GM23338 (cell line): Measurements from ENCODE around the gene HSP90AB1. TPM values are rescaled to one million over a fixed set of nuclear protein-coding genes. Genes with fewer than 3 reads are reported as not detected.

Experiments
- ATAC-seq: fragments of 200-7000 bp; cut with Tn5 transposase; 3 replicates; pipeline ENCODE4 v1.9.1; 2020
- DNase-seq: peaks from one replicate; pipeline ENCODE4 v3.0.0-alpha.2; 2015; ENCODE audit warnings: low spot score
- H2AFZ ChIP-seq: fragments of 200-600 bp; sonication (generic); 2 replicates; pipeline ENCODE4 v1.8.0; 2016; ENCODE audit warnings: antibody characterized with exemption, mild to moderate bottlenecking, moderate library complexity
- H3F3A ChIP-seq: fragments of 200-600 bp; sonication (generic); replicated peaks from 2 replicates; pipeline ENCODE4 v1.8.0; 2017; ENCODE audit warnings: antibody characterized with exemption, mixed run types, low read depth
- H3K27ac ChIP-seq: fragments of 200-600 bp; sonication (generic); 2 replicates; pipeline ENCODE4 v1.6.1; 2016; ENCODE audit warnings: low read depth
- H3K27me3 ChIP-seq: fragments of 200-600 bp; sonication (generic); 2 replicates; pipeline ENCODE4 v1.8.0; 2016; ENCODE audit warnings: mild to moderate bottlenecking, mixed run types, moderate library complexity; ENCODE audit not compliant: insufficient read depth
- H3K36me3 ChIP-seq: fragments of 200-600 bp; sonication (generic); 2 replicates; pipeline ENCODE4 v1.8.0; 2016; ENCODE audit warnings: mild to moderate bottlenecking; ENCODE audit not compliant: insufficient read depth
- H3K4me1 ChIP-seq: fragments of 200-600 bp; sonication (generic); 2 replicates; pipeline ENCODE4 v1.8.0; 2016; ENCODE audit warnings: mild to moderate bottlenecking, moderate library complexity; ENCODE audit not compliant: insufficient read depth
- H3K4me2 ChIP-seq: fragments of 200-600 bp; sonication (generic); 2 replicates; pipeline ENCODE4 v1.7.1; 2017; ENCODE audit warnings: mixed run types
- H3K4me3 ChIP-seq: fragments of 200-600 bp; sonication (generic); 2 replicates; pipeline ENCODE4 v1.6.1; 2016; ENCODE audit warnings: mixed run types
- H3K79me2 ChIP-seq: fragments of 200-600 bp; sonication (generic); replicated peaks from 2 replicates; pipeline ENCODE4 v1.8.0; 2017; ENCODE audit warnings: mild to moderate bottlenecking; ENCODE audit not compliant: insufficient read depth
- H3K9me2 ChIP-seq: fragments of 200-600 bp; sonication (generic); 2 replicates; pipeline ENCODE4 v1.8.0; 2017; ENCODE audit not compliant: insufficient read depth
- H4K20me1 ChIP-seq: fragments of 200-600 bp; sonication (generic); replicated peaks from 2 replicates; pipeline ENCODE4 v1.8.0; 2017; ENCODE audit warnings: mild to moderate bottlenecking; ENCODE audit not compliant: insufficient read depth
- H3K27ac Mint-ChIP-seq: 2 replicates; pipeline ENCODE4 v1.8.0; 2020; ENCODE audit warnings: inconsistent platforms, mild to moderate bottlenecking, moderate library complexity, mixed read lengths
- H3K27me3 Mint-ChIP-seq: 3 replicates; pipeline ENCODE4 v1.8.0; 2022; ENCODE audit warnings: low read depth, mild to moderate bottlenecking, moderate library complexity, mixed read lengths, inconsistent platforms; ENCODE audit not compliant: insufficient read depth, poor library complexity
- H3K36me3 Mint-ChIP-seq: 3 replicates; pipeline ENCODE4 v1.8.0; 2021; ENCODE audit warnings: low read depth, mild to moderate bottlenecking, inconsistent platforms, moderate library complexity, mixed read lengths
- H3K4me1 Mint-ChIP-seq: 3 replicates; pipeline ENCODE4 v1.8.0; 2020; ENCODE audit warnings: mild to moderate bottlenecking, inconsistent platforms, mixed read lengths
- H3K4me3 Mint-ChIP-seq: 3 replicates; pipeline ENCODE4 v1.8.0; 2021; ENCODE audit warnings: moderate library complexity, mild to moderate bottlenecking, inconsistent platforms, mixed read lengths
- H3K9me3 Mint-ChIP-seq: 3 replicates; pipeline ENCODE4 v1.8.0; 2020; ENCODE audit warnings: moderate library complexity, mild to moderate bottlenecking, inconsistent platforms, mixed read lengths
- CREB1 ChIP-seq: fragments of 250-450 bp; sonication (Bioruptor Pico); IDR thresholded peaks from 2 replicates; pipeline ENCODE4 v1.5.0; 2020; ENCODE audit warnings: low read depth, mild to moderate bottlenecking, moderate library complexity
- EZH2 ChIP-seq: fragments of 200-600 bp; sonication (generic); IDR thresholded peaks from one replicate; pipeline ENCODE4 v1.8.0; 2017; ENCODE audit warnings: antibody characterized with exemption, mild to moderate bottlenecking, low read depth; ENCODE audit not compliant: unreplicated experiment
- EZH2phosphoT487 ChIP-seq: fragments of 200-600 bp; sonication (generic); IDR thresholded peaks from one replicate; pipeline ENCODE4 v1.8.1; 2018; ENCODE audit warnings: antibody characterized with exemption; ENCODE audit not compliant: unreplicated experiment
- JUNB ChIP-seq: IDR thresholded peaks from one replicate; pipeline ENCODE4 v1.6.1; 2016; ENCODE audit warnings: antibody characterized with exemption; ENCODE audit not compliant: unreplicated experiment
- ZNF114 ChIP-seq: fragments of 250-450 bp; sonication (Bioruptor Pico); IDR thresholded peaks from 2 replicates; pipeline ENCODE4 v1.5.0; 2020; ENCODE audit warnings: mild to moderate bottlenecking, moderate library complexity
- polyA plus RNA-seq: library from polyadenylated mRNA; unstranded; fragments of >200 nt; fragmentation: Nextera tagmentation; extraction: Ambion mirVana; gene quantifications from 2 replicates; pipeline ENCODE4 v1.2.1, GENCODE V29; 2016
- total RNA-seq: library from RNA; depleted of rRNA; stranded (reverse); fragments of >200 nt; shearing (Covaris generic); gene quantifications from 2 replicates; pipeline ENCODE4 v1.2.3, GENCODE V29; 2014
- TF ChIP-seq, protein P1 (sequence below), 2 experiments: fragments of 200-600 bp in 1 of 2; sonication (generic) in 1 of 2; conservative IDR thresholded peaks; 2 replicates each; pipeline versions ENCODE4 v1.5.1 to v1.6.1; 2016 to 2017; ENCODE audit warnings: antibody characterized with exemption in 2 of 2, low read depth in 2 of 2, mild to moderate bottlenecking in 2 of 2, moderate library complexity in 1 of 2
- TF ChIP-seq, protein P2 (sequence below): IDR thresholded peaks from 2 replicates; pipeline ENCODE4 v1.6.1; 2016; ENCODE audit warnings: antibody characterized with exemption
- TF ChIP-seq, protein P3 (sequence below): fragments of 250-450 bp; sonication (Bioruptor Pico); IDR thresholded peaks from 2 replicates; pipeline ENCODE4 v1.5.0; 2020; ENCODE audit warnings: mild to moderate bottlenecking, moderate library complexity

HSP90AB1 gene
- total and polyA plus RNA-seq, 2 experiments from 2014 or later = 1,425 to 2,361 TPM

DNA sequence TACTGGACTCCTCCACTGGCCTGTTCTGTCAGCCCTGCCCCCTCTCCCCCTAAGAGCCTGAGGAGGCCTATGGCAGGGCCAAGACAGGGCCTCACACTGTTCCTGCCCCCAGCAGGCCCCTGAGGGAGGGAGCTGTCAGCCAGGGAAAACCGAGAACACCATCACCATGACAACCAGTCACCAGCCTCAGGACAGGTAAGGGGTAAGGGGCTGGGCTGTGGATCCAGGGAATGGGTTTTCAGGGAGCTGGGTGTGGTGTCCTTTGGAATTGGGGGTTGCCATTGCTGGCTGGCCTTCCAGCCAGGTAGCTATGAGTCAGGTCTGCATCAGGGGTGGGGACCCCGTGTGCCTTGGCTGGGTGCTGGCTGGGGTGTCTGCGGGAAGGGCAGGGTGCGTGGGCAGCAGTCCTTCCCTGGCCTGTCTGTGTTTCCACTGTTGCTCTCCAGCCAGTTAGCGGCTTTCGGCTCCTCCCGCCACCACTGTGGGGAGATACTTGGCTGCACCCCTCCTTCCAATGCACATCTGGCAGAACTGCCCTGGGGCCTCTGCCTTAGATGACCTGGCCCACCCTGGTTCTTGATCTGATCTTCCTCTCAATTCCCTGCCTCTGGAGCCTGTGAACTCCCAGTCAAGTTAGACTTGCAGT lies 19.6 kb upstream of the HSP90AB1 start (continued):
- TF ChIP-seq, protein P1, sequence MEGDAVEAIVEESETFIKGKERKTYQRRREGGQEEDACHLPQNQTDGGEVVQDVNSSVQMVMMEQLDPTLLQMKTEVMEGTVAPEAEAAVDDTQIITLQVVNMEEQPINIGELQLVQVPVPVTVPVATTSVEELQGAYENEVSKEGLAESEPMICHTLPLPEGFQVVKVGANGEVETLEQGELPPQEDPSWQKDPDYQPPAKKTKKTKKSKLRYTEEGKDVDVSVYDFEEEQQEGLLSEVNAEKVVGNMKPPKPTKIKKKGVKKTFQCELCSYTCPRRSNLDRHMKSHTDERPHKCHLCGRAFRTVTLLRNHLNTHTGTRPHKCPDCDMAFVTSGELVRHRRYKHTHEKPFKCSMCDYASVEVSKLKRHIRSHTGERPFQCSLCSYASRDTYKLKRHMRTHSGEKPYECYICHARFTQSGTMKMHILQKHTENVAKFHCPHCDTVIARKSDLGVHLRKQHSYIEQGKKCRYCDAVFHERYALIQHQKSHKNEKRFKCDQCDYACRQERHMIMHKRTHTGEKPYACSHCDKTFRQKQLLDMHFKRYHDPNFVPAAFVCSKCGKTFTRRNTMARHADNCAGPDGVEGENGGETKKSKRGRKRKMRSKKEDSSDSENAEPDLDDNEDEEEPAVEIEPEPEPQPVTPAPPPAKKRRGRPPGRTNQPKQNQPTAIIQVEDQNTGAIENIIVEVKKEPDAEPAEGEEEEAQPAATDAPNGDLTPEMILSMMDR (conservative IDR thresholded peaks at IDR 0.05; ENCODE audit: low read depth in 2 of 2) = no peak
- TF ChIP-seq EZH2 (no peak), JUNB (no peak), ZNF114 (CRISPR knock-in tag) (no peak), CREB1 (CRISPR knock-in tag) (no peak)
- TF ChIP-seq, protein P2, sequence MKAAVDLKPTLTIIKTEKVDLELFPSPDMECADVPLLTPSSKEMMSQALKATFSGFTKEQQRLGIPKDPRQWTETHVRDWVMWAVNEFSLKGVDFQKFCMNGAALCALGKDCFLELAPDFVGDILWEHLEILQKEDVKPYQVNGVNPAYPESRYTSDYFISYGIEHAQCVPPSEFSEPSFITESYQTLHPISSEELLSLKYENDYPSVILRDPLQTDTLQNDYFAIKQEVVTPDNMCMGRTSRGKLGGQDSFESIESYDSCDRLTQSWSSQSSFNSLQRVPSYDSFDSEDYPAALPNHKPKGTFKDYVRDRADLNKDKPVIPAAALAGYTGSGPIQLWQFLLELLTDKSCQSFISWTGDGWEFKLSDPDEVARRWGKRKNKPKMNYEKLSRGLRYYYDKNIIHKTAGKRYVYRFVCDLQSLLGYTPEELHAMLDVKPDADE = no peak

DNA sequence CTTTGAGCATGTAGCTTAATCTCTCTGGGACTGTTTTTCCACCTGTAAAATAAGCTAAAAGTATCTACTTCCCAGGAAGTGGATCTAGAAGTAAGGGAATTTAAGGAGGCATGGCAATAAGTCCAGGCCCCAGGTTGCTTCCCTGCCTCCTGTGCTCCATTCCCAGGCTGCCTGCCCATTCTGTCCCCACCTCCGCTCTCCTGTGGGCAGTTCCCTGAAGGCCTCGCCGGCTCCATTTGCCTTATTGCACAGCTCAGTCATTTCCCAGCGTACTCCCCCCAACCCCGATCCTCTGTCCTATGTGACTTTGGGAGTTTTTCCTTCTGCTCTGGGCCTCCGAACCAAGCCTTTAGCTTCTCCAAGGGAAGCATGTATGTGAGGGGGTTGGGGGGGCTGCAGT lies 18.9 kb upstream of the HSP90AB1 start:
- Histone ChIP-seq H3K4me3 (no peak overlapping the region), H4K20me1 (peaks cover 38% of the 10 kb centered on the region), H3K36me3 (peaks cover 4% of the 10 kb centered on the region; the same call in 1 of the 2 replicates), H3K79me2 (peaks cover 42% of the 10 kb centered on the region), H2AFZ (no peak overlapping the region), H3F3A (peaks cover 15% of the 10 kb centered on the region), H3K27ac (no peak overlapping the region), H3K4me2 (no peak overlapping the region), H3K9me2 (no peaks in the 10 kb centered on the region), H3K27me3 (no peaks in the 10 kb centered on the region), H3K4me1 (peaks cover 28% of the 10 kb centered on the region)
- DNase-seq = no peak
- no peak overlapping the region for H3K4me3 Mint-ChIP-seq
- no peaks in the 10 kb centered on the region; the same call in 2 of the 3 replicates for H3K9me3 Mint-ChIP-seq
- peaks cover 30% of the 10 kb centered on the region for H3K27me3 Mint-ChIP-seq
- H3K4me1 Mint-ChIP-seq = peaks cover 50% of the 10 kb centered on the region
- H3K27ac Mint-ChIP-seq = peak overlapping the region; percentile 37; the same call in 1 of the 2 replicates
- H3K36me3 Mint-ChIP-seq = peaks cover 63% of the 10 kb centered on the region
- no peak for ATAC-seq
- no peak for TF ChIP-seq JUNB
- no peak for TF ChIP-seq EZH2
- TF ChIP-seq, protein P3, sequence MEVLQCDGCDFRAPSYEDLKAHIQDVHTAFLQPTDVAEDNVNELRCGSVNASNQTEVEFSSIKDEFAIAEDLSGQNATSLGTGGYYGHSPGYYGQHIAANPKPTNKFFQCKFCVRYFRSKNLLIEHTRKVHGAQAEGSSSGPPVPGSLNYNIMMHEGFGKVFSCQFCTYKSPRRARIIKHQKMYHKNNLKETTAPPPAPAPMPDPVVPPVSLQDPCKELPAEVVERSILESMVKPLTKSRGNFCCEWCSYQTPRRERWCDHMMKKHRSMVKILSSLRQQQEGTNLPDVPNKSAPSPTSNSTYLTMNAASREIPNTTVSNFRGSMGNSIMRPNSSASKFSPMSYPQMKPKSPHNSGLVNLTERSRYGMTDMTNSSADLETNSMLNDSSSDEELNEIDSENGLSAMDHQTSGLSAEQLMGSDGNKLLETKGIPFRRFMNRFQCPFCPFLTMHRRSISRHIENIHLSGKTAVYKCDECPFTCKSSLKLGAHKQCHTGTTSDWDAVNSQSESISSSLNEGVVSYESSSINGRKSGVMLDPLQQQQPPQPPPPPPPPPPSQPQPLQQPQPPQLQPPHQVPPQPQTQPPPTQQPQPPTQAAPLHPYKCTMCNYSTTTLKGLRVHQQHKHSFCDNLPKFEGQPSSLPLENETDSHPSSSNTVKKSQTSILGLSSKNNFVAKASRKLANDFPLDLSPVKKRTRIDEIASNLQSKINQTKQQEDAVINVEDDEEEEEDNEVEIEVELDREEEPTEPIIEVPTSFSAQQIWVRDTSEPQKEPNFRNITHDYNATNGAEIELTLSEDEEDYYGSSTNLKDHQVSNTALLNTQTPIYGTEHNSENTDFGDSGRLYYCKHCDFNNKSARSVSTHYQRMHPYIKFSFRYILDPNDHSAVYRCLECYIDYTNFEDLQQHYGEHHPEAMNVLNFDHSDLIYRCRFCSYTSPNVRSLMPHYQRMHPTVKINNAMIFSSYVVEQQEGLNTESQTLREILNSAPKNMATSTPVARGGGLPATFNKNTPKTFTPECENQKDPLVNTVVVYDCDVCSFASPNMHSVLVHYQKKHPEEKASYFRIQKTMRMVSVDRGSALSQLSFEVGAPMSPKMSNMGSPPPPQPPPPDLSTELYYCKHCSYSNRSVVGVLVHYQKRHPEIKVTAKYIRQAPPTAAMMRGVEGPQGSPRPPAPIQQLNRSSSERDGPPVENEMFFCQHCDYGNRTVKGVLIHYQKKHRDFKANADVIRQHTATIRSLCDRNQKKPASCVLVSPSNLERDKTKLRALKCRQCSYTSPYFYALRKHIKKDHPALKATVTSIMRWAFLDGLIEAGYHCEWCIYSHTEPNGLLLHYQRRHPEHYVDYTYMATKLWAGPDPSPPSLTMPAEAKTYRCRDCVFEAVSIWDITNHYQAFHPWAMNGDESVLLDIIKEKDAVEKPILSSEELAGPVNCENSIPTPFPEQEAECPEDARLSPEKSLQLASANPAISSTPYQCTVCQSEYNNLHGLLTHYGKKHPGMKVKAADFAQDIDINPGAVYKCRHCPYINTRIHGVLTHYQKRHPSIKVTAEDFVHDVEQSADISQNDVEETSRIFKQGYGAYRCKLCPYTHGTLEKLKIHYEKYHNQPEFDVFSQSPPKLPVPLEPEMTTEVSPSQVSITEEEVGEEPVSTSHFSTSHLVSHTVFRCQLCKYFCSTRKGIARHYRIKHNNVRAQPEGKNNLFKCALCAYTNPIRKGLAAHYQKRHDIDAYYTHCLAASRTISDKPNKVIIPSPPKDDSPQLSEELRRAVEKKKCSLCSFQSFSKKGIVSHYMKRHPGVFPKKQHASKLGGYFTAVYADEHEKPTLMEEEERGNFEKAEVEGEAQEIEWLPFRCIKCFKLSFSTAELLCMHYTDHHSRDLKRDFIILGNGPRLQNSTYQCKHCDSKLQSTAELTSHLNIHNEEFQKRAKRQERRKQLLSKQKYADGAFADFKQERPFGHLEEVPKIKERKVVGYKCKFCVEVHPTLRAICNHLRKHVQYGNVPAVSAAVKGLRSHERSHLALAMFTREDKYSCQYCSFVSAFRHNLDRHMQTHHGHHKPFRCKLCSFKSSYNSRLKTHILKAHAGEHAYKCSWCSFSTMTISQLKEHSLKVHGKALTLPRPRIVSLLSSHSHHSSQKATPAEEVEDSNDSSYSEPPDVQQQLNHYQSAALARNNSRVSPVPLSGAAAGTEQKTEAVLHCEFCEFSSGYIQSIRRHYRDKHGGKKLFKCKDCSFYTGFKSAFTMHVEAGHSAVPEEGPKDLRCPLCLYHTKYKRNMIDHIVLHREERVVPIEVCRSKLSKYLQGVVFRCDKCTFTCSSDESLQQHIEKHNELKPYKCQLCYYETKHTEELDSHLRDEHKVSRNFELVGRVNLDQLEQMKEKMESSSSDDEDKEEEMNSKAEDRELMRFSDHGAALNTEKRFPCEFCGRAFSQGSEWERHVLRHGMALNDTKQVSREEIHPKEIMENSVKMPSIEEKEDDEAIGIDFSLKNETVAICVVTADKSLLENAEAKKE (CRISPR knock-in tag) = no peak
- TF ChIP-seq, protein P1 (conservative IDR thresholded peaks at IDR 0.05; ENCODE audit: low read depth in 2 of 2) = no peak
- TF ChIP-seq EZH2phosphoT487 = no peak
